ENCODE data around the gene NCAPG2.

NCAPG2 gene

DNA sequence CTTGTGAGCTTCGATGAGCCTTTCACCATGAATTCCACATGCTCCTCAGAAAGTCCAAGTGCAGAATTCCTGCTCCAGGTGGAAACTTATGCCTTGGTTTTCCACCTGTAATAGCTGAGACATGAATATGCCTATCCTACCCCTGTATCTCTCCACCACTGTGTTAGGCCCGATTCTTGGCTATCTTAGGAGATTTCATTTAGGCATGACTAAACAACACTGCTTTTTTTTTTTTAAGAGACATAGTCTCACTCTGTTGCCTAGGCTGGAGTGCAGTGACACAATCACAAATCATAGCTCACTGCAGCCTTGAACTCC, 57.2 kb downstream of the NCAPG2 start:
- Histone ChIP-seq H3K4me2 (ENCODE audit: low read depth, low read length, poor library complexity, severe bottlenecking) (no peak overlapping the region), H3K4me1 (ENCODE audit: insufficient read depth, low read length, poor library complexity, severe bottlenecking) (peaks cover 4% of the 10 kb centered on the region), H3K79me2 (ENCODE audit: insufficient read depth, low read length) (no peaks in the 10 kb centered on the region), H3K9ac (ENCODE audit: low read depth, low read length, poor library complexity, severe bottlenecking) (no peak overlapping the region), H3K36me3 (ENCODE audit: insufficient read depth, low read length) (peaks cover 72% of the 10 kb centered on the region; the same call in 1 of the 2 replicates), H2AFZ (ENCODE audit: low read length) (no peak overlapping the region), H3K9me3 (ENCODE audit: insufficient read depth, low read depth, low read length) (no peaks in the 10 kb centered on the region), H3F3A (ENCODE audit: low read depth) (no peaks in the 10 kb centered on the region), H3K9me2 (replicated peaks; ENCODE audit: low read depth, low read length) (no peaks in the 10 kb centered on the region), H4K20me1 (ENCODE audit: insufficient read depth, low read length, poor library complexity, severe bottlenecking) (no peaks in the 10 kb centered on the region), H3K27me3 (ENCODE audit: insufficient read depth, low read length, poor library complexity, severe bottlenecking) (no peaks in the 10 kb centered on the region), H3K4me3 (ENCODE audit: low read length, poor library complexity, severe bottlenecking) (no peak overlapping the region)
- no peak for TF ChIP-seq EZH2phosphoT487 (IDR thresholded peaks at IDR 0.05; ENCODE audit: borderline replicate concordance)
- TF ChIP-seq, protein P1, sequence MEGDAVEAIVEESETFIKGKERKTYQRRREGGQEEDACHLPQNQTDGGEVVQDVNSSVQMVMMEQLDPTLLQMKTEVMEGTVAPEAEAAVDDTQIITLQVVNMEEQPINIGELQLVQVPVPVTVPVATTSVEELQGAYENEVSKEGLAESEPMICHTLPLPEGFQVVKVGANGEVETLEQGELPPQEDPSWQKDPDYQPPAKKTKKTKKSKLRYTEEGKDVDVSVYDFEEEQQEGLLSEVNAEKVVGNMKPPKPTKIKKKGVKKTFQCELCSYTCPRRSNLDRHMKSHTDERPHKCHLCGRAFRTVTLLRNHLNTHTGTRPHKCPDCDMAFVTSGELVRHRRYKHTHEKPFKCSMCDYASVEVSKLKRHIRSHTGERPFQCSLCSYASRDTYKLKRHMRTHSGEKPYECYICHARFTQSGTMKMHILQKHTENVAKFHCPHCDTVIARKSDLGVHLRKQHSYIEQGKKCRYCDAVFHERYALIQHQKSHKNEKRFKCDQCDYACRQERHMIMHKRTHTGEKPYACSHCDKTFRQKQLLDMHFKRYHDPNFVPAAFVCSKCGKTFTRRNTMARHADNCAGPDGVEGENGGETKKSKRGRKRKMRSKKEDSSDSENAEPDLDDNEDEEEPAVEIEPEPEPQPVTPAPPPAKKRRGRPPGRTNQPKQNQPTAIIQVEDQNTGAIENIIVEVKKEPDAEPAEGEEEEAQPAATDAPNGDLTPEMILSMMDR (conservative IDR thresholded peaks at IDR 0.05; ENCODE audit: low read length): no peak

GRCh38 chr7:158646766-158647474, 57.7 kb downstream of the NCAPG2 start:
- Histone ChIP-seq H3K9ac (ENCODE audit: low read depth, low read length, poor library complexity, severe bottlenecking) (no peak overlapping the region), H3F3A (ENCODE audit: low read depth) (no peaks in the 10 kb centered on the region), H3K27me3 (ENCODE audit: insufficient read depth, low read length, poor library complexity, severe bottlenecking) (no peaks in the 10 kb centered on the region), H3K9me2 (replicated peaks; ENCODE audit: low read depth, low read length) (no peaks in the 10 kb centered on the region), H3K36me3 (ENCODE audit: insufficient read depth, low read length) (peaks cover 70% of the 10 kb centered on the region; the same call in 1 of the 2 replicates), H3K9me3 (ENCODE audit: insufficient read depth, low read depth, low read length) (no peaks in the 10 kb centered on the region), H3K4me1 (ENCODE audit: insufficient read depth, low read length, poor library complexity, severe bottlenecking) (peaks cover 4% of the 10 kb centered on the region), H4K20me1 (ENCODE audit: insufficient read depth, low read length, poor library complexity, severe bottlenecking) (no peaks in the 10 kb centered on the region), H3K4me3 (ENCODE audit: low read length, poor library complexity, severe bottlenecking) (no peak overlapping the region), H2AFZ (ENCODE audit: low read length) (no peak overlapping the region), H3K79me2 (ENCODE audit: insufficient read depth, low read length) (no peaks in the 10 kb centered on the region), H3K4me2 (ENCODE audit: low read depth, low read length, poor library complexity, severe bottlenecking) (no peak overlapping the region)
- TF ChIP-seq, protein P1 (conservative IDR thresholded peaks at IDR 0.05; ENCODE audit: low read length): peak; percentile 72
- TF ChIP-seq EZH2phosphoT487 (IDR thresholded peaks at IDR 0.05; ENCODE audit: borderline replicate concordance): no peak

- Histone ChIP-seq H3K9me2 (replicated peaks; ENCODE audit: low read depth, low read length) (no peaks in the 10 kb centered on the region), H3F3A (ENCODE audit: low read depth) (no peaks in the 10 kb centered on the region), H3K27me3 (ENCODE audit: insufficient read depth, low read length, poor library complexity, severe bottlenecking) (no peaks in the 10 kb centered on the region), H3K9ac (ENCODE audit: low read depth, low read length, poor library complexity, severe bottlenecking) (no peak overlapping the region), H3K4me3 (ENCODE audit: low read length, poor library complexity, severe bottlenecking) (no peak overlapping the region), H3K4me2 (ENCODE audit: low read depth, low read length, poor library complexity, severe bottlenecking) (no peak overlapping the region), H3K36me3 (ENCODE audit: insufficient read depth, low read length) (peaks cover 69% of the 10 kb centered on the region; the same call in 1 of the 2 replicates), H2AFZ (ENCODE audit: low read length) (no peak overlapping the region), H3K79me2 (ENCODE audit: insufficient read depth, low read length) (no peaks in the 10 kb centered on the region), H4K20me1 (ENCODE audit: insufficient read depth, low read length, poor library complexity, severe bottlenecking) (no peaks in the 10 kb centered on the region), H3K4me1 (ENCODE audit: insufficient read depth, low read length, poor library complexity, severe bottlenecking) (peaks cover 10% of the 10 kb centered on the region), H3K9me3 (ENCODE audit: insufficient read depth, low read depth, low read length) (no peaks in the 10 kb centered on the region)
- TF ChIP-seq, protein P1 (conservative IDR thresholded peaks at IDR 0.05; ENCODE audit: low read length): no peak
- no peak for TF ChIP-seq EZH2phosphoT487 (IDR thresholded peaks at IDR 0.05; ENCODE audit: borderline replicate concordance)
Measured at GRCh38 chr7:158645842-158646241, 58.8 kb downstream of the NCAPG2 start.

Data from Loucy (cell line).